DMS 273 (cell line): Measurements from ENCODE around the gene TSPAN32.
A peak's percentile ranks its signal among the peaks of the same experiment; 100 is the strongest.

Experiments
- DNase-seq: peaks from one replicate; lab custom pipeline; 2025; ENCODE audit not compliant: unreplicated experiment; lab: John Stamatoyannopoulos, UW

Gene TSPAN32

DNA sequence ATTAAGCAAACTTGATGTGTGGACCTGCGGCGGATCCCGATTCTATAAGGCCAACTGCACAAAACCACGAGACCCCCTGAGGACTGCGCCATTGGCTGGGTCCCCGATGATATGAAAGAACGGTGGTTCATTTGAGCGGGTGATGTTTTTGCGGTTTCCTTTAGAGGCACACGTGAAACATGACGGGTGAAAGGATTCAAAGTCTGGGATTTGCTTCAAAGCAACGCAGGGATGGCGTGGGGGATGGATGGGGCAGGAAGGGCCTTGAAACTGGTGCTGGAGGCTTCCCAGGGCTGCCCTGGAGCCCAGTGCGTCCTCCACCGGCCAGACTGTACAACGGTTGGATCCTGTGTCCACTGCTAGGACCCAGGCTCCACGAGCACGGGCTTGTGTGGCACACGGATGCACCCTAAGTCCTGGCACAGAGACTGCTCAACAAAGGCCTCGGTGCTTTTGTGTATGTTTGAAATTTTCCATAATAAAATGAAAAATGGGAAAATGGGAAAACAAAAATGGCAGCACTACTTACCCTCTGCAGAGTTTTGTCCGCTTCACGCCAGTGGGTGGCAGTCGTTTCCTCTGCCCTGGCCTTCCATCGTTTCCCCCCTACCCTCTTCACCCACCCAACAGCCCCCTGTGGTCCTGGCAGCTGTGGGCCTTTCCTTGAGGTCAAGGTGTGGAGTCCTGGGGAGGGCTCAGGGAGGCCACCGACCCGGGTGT is 35.1 kb upstream of the TSPAN32 start:
- DNase-seq = no peak

DNA sequence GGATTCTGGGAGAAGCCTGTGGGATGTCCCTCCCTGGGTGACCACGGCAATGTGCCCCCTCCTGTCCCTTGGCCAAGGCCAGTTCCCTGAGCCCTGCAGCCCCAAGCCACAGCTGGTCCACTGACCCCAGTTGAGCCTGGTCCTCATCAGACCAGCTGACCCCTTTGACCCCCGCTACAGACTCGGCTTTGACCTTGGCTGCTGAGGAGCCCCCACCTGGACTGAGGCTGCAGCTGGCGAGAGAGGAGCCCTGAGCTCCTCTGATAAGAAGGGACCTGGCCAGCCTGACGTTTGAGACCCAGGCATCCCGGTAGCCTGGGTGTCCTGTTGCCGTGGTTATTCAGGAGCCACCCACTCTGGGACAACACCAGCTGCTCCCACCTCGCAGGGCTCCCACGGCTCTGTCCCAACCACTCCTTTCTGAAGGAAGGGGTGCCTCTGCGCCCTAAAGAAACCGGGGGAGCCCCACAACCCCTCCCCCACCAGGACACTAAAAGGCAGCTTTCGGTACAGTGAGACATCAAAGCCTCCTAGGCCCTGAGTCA is 34.4 kb upstream of the TSPAN32 start:
- DNase-seq = no peak

DNA sequence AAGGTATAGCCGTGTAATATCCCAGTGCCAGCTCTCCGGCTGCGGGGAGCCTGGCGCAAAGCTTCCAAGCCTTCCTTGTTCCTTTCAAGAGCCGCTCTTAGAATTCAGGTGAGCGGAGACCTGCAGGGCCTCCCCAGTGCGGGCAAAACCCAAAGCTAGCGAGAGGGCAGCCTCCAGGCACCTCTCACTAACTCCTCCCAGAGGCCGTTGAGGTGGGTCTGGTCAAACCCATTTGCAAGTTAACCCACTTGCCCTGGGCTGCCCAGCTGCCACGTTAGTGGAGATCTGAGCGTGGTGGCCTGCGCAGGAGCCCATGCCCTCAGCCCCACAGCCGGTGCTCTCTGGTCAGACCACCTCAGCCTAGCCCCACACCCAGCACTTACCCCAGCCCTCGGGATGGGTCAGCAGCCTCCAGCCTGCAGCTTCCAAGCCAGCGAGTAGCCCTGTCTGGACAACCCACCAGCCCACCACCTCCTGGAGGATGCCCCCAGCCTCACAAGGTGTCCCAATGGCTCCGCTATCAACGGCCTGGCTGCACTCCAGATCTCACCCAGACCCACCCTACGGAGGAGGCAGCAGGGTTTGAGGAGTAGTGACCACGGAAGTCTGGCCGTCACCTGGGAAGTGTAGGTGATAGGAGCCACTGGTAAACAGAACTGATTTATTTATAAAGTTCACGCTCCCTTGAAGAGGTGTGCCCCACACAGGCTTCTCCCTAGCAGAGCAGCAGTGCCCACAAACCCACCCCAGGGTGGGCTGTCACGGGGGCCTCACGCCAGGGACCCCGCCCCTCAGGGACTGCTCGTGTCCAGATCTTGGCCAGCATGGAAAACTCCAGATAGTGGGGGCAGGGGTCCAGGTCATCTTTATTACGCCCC is 33.7 kb upstream of the TSPAN32 start:
- DNase-seq = no peak

- no peak for DNase-seq
Measured at GRCh38 chr11:2268729-2269600, 32.8 kb upstream of the TSPAN32 start.

GRCh38 chr11:2269601-2270321 is 32.1 kb upstream of the TSPAN32 start:
- peak; percentile 72 for DNase-seq

GRCh38 chr11:2270322-2271076 is 31.3 kb upstream of the TSPAN32 start, which contains the start of gene ASCL2:
Gene ASCL2 (minus strand): TSS chr11:2270588. CDS start chr11:2270332, 256 bp downstream.
- peak; percentile 38 for DNase-seq

GRCh38 chr11:2271077-2271326 is 30.8 kb upstream of the TSPAN32 start:
- DNase-seq = no peak

DNA sequence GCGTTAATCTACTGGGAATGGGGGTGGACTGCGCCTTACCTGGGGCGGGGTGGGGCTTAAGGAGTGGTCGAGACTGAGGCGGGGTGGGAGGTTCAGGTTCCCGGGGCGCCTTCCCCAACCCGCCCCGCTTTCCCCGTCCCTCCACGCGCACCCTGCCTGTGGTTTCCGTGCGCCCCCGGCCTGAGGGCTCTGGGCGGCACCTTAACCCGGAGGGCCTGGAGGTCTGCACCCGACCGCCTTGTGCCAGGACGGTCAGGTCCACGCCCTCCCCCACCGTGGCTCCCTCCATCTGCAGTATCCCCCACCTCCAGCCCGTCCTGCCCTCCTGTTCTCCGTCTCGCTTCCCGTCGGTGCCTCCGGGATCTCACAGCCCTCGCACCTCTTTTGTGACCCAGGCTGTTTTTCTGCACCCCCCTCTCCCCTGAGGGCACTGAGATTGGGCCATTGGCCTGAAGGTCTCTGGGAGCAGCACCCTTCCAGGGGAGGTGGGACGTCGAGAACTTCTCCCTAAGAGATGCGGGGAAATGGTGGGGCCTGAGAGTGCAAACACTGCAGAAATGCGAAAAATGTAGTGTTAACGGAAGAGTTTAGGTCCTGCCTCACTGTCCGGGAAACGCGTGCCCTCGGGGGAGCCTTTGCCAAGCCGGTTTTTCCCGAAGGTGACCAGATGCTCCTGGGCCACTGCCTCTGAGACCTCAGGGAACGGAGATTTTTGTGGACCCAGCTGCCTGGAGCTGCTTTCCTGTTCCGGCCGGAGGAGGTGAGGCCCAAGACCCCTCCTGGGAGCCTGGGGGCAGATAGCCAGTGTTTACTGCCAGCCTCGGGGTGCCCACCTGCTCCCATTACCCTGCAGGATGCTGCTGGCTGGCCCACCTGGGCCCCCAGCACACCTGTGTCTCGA is 30.2 kb upstream of the TSPAN32 start:
- no peak for DNase-seq

DNA sequence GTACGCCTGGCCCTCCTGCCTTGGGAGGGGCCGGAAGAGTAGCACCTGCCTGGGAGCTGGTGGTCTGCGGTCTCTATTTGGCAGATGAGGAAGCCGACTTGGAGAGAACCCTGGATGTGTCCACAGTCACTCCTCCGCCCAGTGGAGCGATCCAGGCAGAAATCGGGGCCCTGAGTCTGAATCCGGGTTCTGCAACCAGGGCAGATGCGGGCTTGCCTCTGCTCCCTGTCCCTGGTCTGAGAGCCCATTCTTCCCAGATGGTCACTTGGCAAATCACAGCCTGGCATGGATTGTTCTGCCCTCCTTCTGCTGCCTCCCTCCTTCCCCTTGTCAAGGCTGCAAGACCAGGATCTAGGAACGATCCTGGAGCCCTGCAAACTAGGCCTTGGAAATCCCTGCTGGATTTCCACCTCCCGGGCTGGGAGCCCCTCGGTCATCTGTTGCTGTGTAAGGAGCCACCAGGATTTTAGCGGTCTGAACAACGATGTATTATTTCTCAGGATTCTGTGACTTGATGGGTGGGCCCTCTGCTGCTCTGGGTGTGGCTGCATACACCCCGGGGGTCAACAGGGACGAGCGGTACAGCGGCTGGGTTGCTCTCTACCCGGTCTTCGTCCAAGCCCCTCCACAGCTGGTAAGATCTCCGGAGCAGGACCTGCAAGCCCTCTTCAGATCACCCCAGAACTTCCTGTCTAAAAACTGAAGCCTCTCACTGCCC is 29.4 kb upstream of the TSPAN32 start:
- no peak for DNase-seq

DNA sequence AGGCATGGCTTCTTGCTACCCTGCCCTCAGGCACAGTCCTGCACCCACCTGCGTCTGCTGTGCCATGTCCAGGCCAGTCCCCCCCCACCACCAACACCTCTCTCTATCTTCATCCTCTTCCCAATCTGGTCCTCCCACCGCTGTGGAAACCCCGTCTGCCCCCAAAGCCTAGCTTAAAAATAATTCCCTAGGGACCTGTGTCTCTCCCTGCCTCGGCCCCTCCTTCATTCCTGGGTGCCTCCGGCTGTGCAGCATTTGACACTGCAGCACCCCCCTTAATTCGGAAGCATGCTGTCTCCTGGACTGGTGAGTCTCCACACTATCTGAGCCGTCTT is 28.9 kb upstream of the TSPAN32 start:
- no peak for DNase-seq

DNA sequence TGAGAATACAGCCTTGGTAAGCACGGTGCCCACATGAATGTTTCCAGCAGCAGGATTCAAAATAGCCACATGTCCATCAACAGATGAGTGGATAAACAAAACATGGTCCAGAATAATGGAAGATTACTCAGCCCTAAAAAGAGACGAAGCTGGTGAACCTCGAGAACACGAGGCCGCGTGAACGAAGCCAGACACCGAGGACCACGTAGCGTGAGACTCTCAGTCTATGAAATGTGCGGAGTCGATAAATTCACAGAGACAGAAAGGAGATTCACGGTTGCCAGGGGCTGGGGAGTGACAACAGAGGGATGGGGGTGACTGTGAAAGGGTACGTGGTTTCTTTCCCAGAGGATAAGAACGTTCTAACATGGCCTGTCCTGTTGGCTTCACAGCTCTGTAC is 28.5 kb upstream of the TSPAN32 start:
- DNase-seq = no peak

- DNase-seq = no peak
Measured at GRCh38 chr11:2273771-2274170, 28.0 kb upstream of the TSPAN32 start.

DNA sequence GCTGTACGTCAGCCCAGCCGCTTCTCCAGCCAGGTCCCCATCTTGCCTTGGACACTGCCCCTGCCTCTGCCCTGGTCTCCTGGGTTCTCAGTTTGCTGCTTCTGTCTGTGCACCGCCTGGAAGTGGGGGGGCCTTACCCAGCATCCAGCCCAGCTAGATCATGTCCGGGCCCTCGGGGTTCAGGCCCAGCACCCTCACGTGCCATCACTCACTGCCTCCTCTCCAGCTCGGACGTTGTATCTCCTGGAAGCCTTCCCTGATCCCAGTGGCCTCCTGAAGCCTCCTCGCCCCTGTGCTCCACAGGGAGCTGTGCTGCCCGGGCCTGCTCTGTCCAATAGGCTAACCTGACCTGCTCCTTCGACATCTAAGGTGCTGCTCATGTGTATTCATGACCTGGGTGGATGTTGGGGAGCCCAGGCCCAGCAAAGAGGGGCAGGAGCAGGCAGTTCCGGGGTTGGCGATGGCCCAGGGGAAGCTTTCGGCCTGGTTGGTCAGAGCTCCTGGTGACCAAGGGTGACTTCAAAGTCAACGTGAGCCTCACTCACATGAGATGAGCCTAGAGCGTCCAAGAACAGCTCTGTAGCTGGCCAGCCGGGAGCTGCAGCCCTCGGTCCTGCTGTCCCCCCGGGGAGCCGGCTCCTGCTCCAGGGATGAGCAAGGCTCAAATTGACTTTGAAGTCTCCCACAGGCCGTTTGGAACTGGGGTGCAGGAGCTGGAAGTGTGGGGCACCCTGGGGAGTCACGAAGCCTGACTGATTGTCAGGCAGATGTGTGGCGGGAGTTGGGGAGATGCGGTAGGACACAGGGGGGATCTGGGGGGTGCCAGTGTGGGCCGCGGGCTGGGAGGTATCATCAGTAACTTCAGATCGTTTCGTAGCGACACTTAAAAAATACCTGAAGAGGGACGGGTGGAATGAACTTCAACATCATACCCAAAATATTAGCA is 26.2 kb upstream of the TSPAN32 start:
- no peak for DNase-seq

- no peak for DNase-seq
Measured at GRCh38 chr11:2276280-2277007, 25.4 kb upstream of the TSPAN32 start.

- DNase-seq = no peak
Measured at GRCh38 chr11:2277008-2277346, 24.8 kb upstream of the TSPAN32 start.

DNA sequence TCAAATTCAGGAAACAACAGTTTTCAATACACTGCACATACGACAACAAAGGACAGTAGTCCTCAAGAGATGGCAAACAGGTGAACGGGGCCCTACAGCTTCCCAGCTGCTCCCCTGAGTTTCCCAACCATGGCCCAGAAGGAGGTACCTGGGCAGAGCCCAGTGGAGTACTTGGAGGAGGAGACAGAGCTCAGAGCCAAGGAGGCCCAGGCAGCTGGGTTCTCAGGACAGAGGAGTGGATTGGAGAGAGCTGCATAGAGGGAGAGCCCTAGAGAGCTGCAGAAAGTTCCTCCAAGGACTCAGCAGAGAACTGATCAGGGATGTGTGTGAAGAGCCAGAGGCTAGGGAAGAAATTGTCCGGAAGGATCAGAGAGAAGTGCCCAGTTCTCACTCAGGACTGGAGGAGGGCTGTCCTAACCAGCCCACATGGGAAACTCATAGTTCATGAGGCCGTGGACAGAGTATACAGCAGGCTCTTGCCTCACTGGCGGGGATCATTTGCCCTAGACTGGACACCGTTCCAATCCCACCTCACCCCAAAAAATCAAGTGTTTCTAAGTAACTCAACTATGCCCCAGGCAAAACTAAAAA is 23.8 kb upstream of the TSPAN32 start:
- no peak for DNase-seq
